LNCaP clone FGC (cell line): ENCODE data around the gene NTN1.

ENCODE experiments used
- DNase-seq: peaks from one replicate; pipeline ENCODE4 v3.0.0-alpha.2; 2011; ENCODE audit warnings: low read depth
- H3K4me3 ChIP-seq: 2 replicates; pipeline ENCODE4 v1.5.1; 2011; ENCODE audit warnings: mild to moderate bottlenecking, low read depth, low read length, control low read depth
- TF ChIP-seq, protein P1 (sequence below): IDR thresholded peaks from 2 replicates; pipeline ENCODE4 v1.5.1; 2012; ENCODE audit warnings: mild to moderate bottlenecking; ENCODE audit not compliant: control insufficient read depth, insufficient read depth; ENCODE audit errors: extremely low read depth

The NTN1 gene

DNA sequence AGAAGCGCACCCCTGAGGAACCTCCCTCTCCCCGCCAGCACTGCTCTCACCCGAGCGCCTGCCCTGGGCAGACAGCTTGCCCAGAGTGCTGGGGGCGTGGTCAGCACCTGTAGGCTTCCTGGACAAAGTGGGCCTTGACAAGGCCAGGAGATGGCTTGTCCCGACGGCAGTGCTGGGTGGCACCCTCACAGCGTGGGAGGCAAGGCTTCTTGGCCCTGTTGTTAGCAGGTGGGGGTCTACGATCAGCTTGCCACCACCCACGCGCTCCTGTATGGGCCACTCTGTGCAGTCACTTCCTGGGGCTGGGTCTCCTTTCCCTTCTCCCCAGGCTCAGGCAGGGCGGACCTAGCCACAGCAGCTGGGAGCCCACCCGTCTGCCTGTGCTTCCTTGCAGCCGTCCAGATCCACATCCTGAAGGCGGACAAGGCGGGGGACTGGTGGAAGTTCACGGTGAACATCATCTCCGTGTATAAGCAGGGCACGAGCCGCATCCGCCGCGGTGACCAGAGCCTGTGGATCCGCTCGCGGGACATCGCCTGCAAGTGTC lies 218.0 kb downstream of the NTN1 start:
- TF ChIP-seq, protein P1, sequence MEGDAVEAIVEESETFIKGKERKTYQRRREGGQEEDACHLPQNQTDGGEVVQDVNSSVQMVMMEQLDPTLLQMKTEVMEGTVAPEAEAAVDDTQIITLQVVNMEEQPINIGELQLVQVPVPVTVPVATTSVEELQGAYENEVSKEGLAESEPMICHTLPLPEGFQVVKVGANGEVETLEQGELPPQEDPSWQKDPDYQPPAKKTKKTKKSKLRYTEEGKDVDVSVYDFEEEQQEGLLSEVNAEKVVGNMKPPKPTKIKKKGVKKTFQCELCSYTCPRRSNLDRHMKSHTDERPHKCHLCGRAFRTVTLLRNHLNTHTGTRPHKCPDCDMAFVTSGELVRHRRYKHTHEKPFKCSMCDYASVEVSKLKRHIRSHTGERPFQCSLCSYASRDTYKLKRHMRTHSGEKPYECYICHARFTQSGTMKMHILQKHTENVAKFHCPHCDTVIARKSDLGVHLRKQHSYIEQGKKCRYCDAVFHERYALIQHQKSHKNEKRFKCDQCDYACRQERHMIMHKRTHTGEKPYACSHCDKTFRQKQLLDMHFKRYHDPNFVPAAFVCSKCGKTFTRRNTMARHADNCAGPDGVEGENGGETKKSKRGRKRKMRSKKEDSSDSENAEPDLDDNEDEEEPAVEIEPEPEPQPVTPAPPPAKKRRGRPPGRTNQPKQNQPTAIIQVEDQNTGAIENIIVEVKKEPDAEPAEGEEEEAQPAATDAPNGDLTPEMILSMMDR = no peak
- H3K4me3 ChIP-seq = no peak overlapping the region
- no peak for DNase-seq

DNA sequence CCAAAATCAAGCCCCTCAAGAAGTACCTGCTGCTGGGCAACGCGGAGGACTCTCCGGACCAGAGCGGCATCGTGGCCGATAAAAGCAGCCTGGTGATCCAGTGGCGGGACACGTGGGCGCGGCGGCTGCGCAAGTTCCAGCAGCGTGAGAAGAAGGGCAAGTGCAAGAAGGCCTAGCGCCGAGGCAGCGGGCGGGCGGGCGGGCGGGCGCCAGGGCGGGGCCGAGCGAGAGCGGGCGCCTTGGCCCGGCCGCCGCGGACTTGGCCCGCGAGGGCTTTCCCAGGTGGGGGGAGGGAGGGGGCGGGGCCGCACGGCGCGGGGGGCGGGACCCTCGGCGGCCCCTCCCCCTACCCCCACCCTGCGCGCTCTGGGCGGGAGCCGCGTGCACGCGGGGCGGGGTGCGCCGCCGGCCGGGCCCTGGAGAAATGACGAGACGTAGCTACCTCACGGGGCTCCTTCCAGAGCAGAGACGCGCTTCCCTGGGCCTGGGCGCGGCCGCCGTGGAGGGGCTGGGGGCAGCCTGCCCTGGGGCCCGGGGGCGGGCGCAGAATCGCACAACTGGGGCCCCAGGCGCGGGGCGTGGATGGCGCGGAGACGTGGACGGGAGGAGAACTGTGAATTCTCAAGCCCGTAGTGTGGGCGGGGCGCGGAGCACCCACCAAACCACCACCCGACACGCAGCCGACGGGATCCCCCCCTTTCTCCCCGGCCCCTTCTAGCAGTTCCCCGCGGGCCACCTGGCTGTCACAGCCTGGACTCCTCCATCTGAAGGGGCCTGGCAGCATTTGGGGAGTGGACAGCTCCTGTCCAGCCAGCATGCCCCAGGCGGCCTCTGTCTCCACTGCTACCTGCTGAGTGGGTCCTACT lies 218.7 kb downstream of the NTN1 start:
- TF ChIP-seq, protein P1 = no peak
- no peak overlapping the region for H3K4me3 ChIP-seq
- no peak for DNase-seq

DNA sequence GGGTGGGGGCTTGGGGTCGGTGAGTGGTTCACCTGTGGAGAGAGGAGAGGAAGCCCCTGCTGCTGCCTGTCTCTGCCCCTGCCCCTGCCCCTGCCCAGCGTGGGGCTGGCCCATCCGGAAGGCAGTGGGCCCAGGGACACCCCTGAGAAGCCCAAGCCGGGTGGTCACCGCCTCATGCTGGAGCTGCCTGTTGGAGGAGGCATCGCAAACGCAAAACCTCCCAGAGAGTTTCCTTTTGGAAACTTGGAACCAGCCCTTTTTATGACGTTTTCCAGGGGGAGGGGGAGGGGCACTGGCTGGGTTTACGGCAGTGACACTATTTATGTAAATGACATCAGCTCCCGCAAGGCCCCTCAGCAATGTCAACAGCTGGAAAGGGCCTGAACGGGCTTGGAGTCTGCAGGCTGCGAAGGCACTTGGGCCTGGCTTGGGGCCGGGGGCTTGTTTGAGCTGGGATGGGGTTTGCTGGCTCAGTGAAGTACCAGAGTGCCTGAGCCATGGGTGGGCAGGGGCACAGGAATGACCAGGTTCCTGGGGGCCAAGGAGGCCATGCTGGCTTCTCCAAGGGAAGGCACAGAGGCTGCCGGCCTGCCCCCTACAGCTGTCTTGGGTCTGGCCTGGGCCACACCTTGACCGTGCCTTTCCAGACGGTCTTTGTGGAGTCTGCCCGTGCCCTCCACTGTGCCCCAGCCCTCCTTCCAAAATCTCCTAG lies 219.5 kb downstream of the NTN1 start:
- no peak for DNase-seq
- H3K4me3 ChIP-seq = no peak overlapping the region
- TF ChIP-seq, protein P1 = no peak

DNA sequence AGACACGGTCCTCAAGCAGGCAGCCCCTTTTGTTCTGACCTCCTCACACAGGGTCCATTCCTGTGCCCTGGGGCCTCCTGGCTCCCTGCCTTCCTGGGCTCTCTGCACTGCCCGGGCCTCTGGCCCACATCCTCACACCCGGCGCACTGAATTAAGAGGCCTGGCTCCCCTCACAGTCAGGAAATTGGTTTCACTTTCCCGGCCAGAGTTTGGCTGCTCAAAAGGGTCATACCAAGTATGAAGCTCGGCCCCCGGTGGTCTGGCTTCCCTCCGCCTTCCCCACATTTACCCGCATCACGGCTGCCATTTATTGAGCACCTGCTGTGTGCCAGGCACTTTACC lies 220.0 kb downstream of the NTN1 start:
- TF ChIP-seq, protein P1 = no peak
- no peak for DNase-seq
- no peak overlapping the region for H3K4me3 ChIP-seq

DNA sequence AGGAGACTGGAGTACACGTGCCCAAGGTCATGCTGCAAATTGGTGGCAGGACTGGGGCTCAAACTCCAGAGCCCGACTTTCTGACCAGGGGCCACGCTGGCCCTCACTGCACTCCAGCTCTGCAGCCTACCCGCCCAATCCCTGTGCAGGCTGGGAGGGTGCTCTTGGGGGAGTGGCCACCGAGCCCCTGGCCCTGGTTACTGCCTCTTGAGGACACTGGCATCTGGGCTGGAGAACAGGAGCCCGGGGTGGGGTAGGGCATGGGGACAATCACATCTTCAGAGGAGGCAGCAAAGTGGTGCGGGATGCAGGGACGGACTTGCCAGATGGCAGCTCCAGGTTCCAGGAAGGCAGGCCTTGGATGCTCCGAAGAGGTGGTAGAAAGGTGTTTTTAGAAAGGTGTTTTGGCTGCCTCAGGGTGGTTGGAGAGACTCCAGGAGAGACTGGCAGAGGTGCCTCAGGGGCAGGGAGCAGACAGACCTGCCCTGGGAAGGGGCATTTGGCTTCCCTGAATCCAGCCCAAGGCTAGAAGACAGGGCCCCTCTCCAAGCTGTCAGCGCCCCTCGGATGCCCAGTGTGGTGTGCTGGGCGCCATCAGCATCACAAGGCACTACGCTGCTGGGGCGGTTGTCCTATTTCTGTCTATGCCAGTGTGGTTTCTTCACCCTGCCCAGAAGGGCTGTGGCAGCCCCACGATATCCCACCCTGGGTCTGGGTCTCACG lies 220.6 kb downstream of the NTN1 start:
- no peak for DNase-seq
- TF ChIP-seq, protein P1 = no peak
- no peak overlapping the region for H3K4me3 ChIP-seq

DNA sequence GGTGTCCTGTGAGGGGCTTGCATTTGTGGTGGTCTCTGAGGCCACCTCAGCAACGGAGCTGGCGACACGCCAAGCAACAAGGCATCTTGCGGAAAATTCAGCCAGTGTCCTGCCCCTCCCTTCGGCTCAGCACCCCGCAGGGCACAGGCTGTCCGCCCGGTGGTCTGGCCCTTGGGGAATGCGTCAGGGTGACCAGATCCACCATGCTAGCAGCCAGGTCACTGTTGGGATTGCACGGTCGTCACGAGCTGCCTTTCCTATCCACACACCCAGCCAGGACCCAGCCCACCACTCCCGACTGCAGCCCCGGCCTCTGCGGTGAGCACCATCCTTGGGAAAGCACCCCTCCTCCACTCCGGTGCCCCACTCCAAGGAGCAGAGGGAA lies 221.2 kb downstream of the NTN1 start:
- DNase-seq = no peak
- no peak overlapping the region for H3K4me3 ChIP-seq
- TF ChIP-seq, protein P1 = no peak
